Thoracic aorta (tissue), 2 donors: ENCODE measurements around the gene SPATA6. TPM values are rescaled to one million over a fixed set of nuclear protein-coding genes. Genes with fewer than 3 reads are reported as not detected.

ENCODE experiments used
- ATAC-seq: fragments of 150-250 bp; one replicate; pipeline ENCODE4 v1.8.0; 2017; ENCODE audit warnings: low read depth; ENCODE audit not compliant: insufficient number of reproducible peaks, low FRiP score
- DNase-seq: peaks from one replicate; pipeline ENCODE4 v3.0.0-alpha.2; 2020; ENCODE audit warnings: low spot score
- H3K27ac ChIP-seq, 2 donors: fragments of 200-600 bp; sonication (generic); 1 replicate in 1 of 2; 2 replicates in 1 of 2; pipeline ENCODE4 v1.5.1; 2016; ENCODE audit warnings: mild to moderate bottlenecking in 2 of 2, moderate library complexity in 2 of 2
- H3K27me3 ChIP-seq: fragments of 200-600 bp; sonication (generic); replicated peaks from 2 replicates; pipeline ENCODE4 v1.6.0; 2016; ENCODE audit warnings: mild to moderate bottlenecking; ENCODE audit not compliant: insufficient read depth
- H3K36me3 ChIP-seq: fragments of 200-600 bp; sonication (generic); one replicate; pipeline ENCODE4 v1.5.1; 2016
- H3K4me1 ChIP-seq, 2 donors: fragments of 200-600 bp; sonication (generic); 1 replicate in 1 of 2; 2 replicates in 1 of 2; pipeline versions ENCODE4 v1.5.1 to v1.6.0; 2016; ENCODE audit warnings: low read depth in 2 of 2, mild to moderate bottlenecking in 1 of 2; ENCODE audit not compliant: control insufficient read depth in 1 of 2
- H3K4me3 ChIP-seq: fragments of 200-600 bp; sonication (generic); 2 replicates; pipeline ENCODE4 v1.5.1; 2016; ENCODE audit warnings: mild to moderate bottlenecking
- H3K9me3 ChIP-seq: fragments of 200-600 bp; sonication (generic); 2 replicates; pipeline ENCODE4 v1.5.1; 2016
- total RNA-seq, 2 donors: library from RNA; depleted of rRNA; stranded (reverse); fragments of >200 nt; gene quantifications; one replicate each; pipeline versions ENCODE4 v1.1.0 to v1.2.3, GENCODE V29; 2016
- TF ChIP-seq, protein P1 (sequence below): fragments of 200-600 bp; sonication (generic); IDR thresholded peaks from one replicate; pipeline ENCODE4 v1.5.1; 2019; ENCODE audit warnings: antibody characterized with exemption

SPATA6 gene
- total RNA-seq, 2 donors from 2014 or later = 16.1 to 22.6 TPM

DNA sequence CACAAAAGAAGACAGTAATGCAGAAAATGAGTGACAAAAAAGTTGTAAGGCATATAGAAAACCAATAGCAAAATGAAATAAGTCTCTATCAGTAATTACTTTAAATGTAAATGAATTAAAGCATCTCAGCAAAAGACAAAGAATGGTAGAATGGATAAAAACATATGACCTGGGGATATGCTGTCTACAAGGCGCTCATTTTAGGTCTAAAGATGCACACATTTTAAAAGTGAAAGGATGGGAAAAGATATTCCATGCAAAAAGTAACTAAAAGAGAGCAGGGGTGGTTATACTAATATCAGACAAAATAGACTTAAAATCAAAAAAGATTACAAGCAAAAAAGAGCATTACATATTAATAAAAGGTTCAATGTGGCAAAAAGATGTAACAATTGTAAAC is 41.2 kb downstream of the SPATA6 start:
- H3K36me3 ChIP-seq = no peaks in the 10 kb centered on the region
- TF ChIP-seq, protein P1, sequence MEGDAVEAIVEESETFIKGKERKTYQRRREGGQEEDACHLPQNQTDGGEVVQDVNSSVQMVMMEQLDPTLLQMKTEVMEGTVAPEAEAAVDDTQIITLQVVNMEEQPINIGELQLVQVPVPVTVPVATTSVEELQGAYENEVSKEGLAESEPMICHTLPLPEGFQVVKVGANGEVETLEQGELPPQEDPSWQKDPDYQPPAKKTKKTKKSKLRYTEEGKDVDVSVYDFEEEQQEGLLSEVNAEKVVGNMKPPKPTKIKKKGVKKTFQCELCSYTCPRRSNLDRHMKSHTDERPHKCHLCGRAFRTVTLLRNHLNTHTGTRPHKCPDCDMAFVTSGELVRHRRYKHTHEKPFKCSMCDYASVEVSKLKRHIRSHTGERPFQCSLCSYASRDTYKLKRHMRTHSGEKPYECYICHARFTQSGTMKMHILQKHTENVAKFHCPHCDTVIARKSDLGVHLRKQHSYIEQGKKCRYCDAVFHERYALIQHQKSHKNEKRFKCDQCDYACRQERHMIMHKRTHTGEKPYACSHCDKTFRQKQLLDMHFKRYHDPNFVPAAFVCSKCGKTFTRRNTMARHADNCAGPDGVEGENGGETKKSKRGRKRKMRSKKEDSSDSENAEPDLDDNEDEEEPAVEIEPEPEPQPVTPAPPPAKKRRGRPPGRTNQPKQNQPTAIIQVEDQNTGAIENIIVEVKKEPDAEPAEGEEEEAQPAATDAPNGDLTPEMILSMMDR = no peak
- no peak overlapping the region for H3K27ac ChIP-seq
- no peaks in the 10 kb centered on the region for H3K27me3 ChIP-seq
- no peak for ATAC-seq
- H3K4me1 ChIP-seq = peaks cover 0 to 5% of the 10 kb centered on the region in 2 donors
- no peak overlapping the region for H3K4me3 ChIP-seq
- no peak for DNase-seq
- H3K9me3 ChIP-seq = no peaks in the 10 kb centered on the region

- ATAC-seq = no peak
- H3K36me3 ChIP-seq = no peaks in the 10 kb centered on the region
- H3K4me3 ChIP-seq = no peak overlapping the region
- H3K9me3 ChIP-seq = no peaks in the 10 kb centered on the region
- H3K27me3 ChIP-seq = no peaks in the 10 kb centered on the region
- no peak overlapping the region for H3K27ac ChIP-seq
- no peak for DNase-seq
- no peaks in the 10 kb centered on the region for H3K4me1 ChIP-seq
- TF ChIP-seq, protein P1 = no peak
Observed at GRCh38 chr1:48422009-48422408, 50.0 kb downstream of the SPATA6 start.

DNA sequence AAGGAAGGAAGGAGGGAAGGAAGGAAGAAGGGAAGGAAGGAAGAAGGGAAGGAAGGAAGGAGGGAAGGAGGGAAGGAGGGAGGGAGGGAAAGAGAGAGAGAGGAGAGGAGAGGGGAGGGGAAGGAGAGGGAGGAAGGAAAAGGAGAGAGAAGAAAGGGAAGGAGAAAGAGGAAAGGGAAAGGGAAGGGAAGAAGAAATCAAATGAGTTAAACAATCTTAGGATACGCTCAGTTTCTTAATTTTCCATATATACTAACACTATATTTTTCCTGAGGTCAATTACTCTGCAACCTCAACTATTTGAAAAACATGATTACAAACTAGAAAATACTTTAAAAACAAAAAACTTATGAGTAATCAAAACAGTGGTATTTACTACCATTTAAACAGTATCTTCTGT is 53.3 kb downstream of the SPATA6 start:
- H3K4me1 ChIP-seq = peaks cover 6 to 8% of the 10 kb centered on the region in 2 donors
- TF ChIP-seq, protein P1 = no peak
- no peaks in the 10 kb centered on the region for H3K9me3 ChIP-seq
- no peak overlapping the region for H3K4me3 ChIP-seq
- H3K36me3 ChIP-seq = no peaks in the 10 kb centered on the region
- DNase-seq (no peak), ATAC-seq (no peak)
- H3K27ac ChIP-seq = no peak overlapping the region
- H3K27me3 ChIP-seq = no peaks in the 10 kb centered on the region

DNA sequence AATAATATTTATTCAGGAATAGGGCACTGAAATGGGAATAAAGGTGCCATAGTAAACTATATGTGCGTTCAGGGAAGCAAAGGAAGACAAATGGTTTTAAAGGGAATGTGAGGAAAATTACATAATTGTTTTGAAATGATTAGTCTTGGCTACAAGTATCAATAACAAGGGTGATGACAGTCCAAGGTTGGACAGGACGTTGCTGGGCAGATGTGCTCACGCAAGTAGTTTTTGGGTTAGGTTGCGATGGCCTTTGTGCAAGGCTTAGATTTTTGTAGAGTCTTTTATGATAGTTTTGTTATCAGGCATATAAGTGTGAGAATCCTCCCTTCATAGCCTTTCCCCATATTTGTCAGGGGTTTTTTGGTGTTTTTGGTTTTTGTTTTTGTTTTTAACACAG is 57.0 kb downstream of the SPATA6 start:
- no peak for ATAC-seq

DNA sequence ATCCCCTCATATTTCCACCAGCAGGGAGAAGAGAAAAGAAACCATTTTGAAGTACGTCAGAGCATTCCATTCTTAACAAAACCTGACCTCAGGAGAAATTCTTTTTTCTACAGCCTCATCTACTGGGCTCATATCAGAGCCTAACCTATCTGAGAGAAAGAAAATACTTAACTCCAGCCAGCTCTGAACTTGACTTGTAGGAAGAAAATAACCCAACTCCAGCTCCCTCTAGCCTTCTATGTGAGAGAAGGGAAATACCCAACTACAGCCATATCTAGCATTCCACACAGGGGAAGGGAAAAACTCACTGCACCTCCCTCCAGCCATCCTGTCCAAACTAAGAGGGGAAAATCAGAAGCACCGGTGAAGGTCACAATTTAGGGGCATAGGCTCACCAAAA is 57.7 kb downstream of the SPATA6 start:
- Histone ChIP-seq H3K27me3 (no peaks in the 10 kb centered on the region), H3K4me1 (peaks cover 6 to 8% of the 10 kb centered on the region in 2 donors), H3K36me3 (no peaks in the 10 kb centered on the region), H3K9me3 (no peaks in the 10 kb centered on the region), H3K4me3 (no peak overlapping the region), H3K27ac (peak overlapping the region in 1 of 2 donors; percentile 35)
- DNase-seq = no peak
- TF ChIP-seq, protein P1 = no peak
- no peak for ATAC-seq

More for the DNA sequence above, 57.0 kb downstream of the SPATA6 start:
- Histone ChIP-seq H3K9me3 (no peaks in the 10 kb centered on the region), H3K4me3 (no peak overlapping the region), H3K27ac (no peak overlapping the region), H3K36me3 (no peaks in the 10 kb centered on the region), H3K27me3 (no peaks in the 10 kb centered on the region), H3K4me1 (peaks cover 6 to 8% of the 10 kb centered on the region in 2 donors)
- TF ChIP-seq, protein P1 = no peak
- DNase-seq = no peak
